Fibroblast of mammary gland (primary cell): ENCODE data around the gene IFFO2.

Source experiments
- DNase-seq: peaks from one replicate; pipeline ENCODE4 v3.0.0-alpha.2; 2010; ENCODE audit warnings: low read depth
- H3K4me3 ChIP-seq: 2 replicates; pipeline ENCODE4 v1.5.1; 2011; ENCODE audit warnings: low read depth, mild to moderate bottlenecking, low read length, moderate library complexity; ENCODE audit not compliant: control insufficient read depth
- CTCF ChIP-seq: conservative IDR thresholded peaks from 2 replicates; pipeline ENCODE4 v1.5.1; 2011; ENCODE audit warnings: low read depth, low read length, inconsistent platforms; ENCODE audit not compliant: control insufficient read depth, insufficient read depth

Gene IFFO2

GRCh38 chr1:18917071-18917799, 39.2 kb downstream of the IFFO2 start:
- no peak for TF ChIP-seq CTCF
- no peak for DNase-seq
- H3K4me3 ChIP-seq: no peak overlapping the region

GRCh38 chr1:18915341-18915740, 41.1 kb downstream of the IFFO2 start:
- no peak for TF ChIP-seq CTCF
- no peak overlapping the region for H3K4me3 ChIP-seq
- DNase-seq: no peak

GRCh38 chr1:18913065-18913835, 43.2 kb downstream of the IFFO2 start:
- DNase-seq: peak; percentile 78
- peak; percentile 99 for TF ChIP-seq CTCF
- H3K4me3 ChIP-seq: no peak overlapping the region

GRCh38 chr1:18912550-18912949, 43.9 kb downstream of the IFFO2 start:
- TF ChIP-seq CTCF: no peak
- H3K4me3 ChIP-seq: no peak overlapping the region
- no peak for DNase-seq

- H3K4me3 ChIP-seq: no peak overlapping the region
- TF ChIP-seq CTCF: no peak
- DNase-seq: no peak
Observed at GRCh38 chr1:18908911-18909771, 47.3 kb downstream of the IFFO2 start.
